Liver (tissue), 3 donors: ENCODE results near the gene TENM3.

Source experiments
- GABPA ChIP-seq, 2 donors: IDR thresholded peaks in 1 of 2; conservative IDR thresholded peaks in 1 of 2; 2 replicates each; pipeline ENCODE4 v1.6.1; 2016; ENCODE audit warnings: antibody characterized with exemption in 2 of 2, mild to moderate bottlenecking in 1 of 2, moderate library complexity in 1 of 2
- RAD21 ChIP-seq, 2 donors: IDR thresholded peaks; 2 replicates each; pipeline ENCODE4 v1.6.1; 2016; ENCODE audit warnings: antibody characterized with exemption in 2 of 2, mild to moderate bottlenecking in 2 of 2
- TF ChIP-seq, protein P1 (sequence below): fragments of 150-350 bp; IDR thresholded peaks from 2 replicates; pipeline ENCODE4 v1.5.1; 2017; ENCODE audit warnings: improper control_type of control experiment, low read depth, low read length; ENCODE audit not compliant: missing input control
- donor health status: healthy.
- donor health status: healthy.

GRCh38 chr4:182552948-182553347, 309.7 kb downstream of the TENM3 start:
- TF ChIP-seq GABPA (IDR thresholded peaks at IDR 0.05 in 1 of 2, conservative IDR thresholded peaks at IDR 0.05 in 1 of 2) (no peak), RAD21 (IDR thresholded peaks at IDR 0.05) (no peak)
- TF ChIP-seq, protein P1, sequence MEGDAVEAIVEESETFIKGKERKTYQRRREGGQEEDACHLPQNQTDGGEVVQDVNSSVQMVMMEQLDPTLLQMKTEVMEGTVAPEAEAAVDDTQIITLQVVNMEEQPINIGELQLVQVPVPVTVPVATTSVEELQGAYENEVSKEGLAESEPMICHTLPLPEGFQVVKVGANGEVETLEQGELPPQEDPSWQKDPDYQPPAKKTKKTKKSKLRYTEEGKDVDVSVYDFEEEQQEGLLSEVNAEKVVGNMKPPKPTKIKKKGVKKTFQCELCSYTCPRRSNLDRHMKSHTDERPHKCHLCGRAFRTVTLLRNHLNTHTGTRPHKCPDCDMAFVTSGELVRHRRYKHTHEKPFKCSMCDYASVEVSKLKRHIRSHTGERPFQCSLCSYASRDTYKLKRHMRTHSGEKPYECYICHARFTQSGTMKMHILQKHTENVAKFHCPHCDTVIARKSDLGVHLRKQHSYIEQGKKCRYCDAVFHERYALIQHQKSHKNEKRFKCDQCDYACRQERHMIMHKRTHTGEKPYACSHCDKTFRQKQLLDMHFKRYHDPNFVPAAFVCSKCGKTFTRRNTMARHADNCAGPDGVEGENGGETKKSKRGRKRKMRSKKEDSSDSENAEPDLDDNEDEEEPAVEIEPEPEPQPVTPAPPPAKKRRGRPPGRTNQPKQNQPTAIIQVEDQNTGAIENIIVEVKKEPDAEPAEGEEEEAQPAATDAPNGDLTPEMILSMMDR = no peak
